Measurements from ENCODE around the gene ZMIZ1.

ZMIZ1 gene

GRCh38 chr10:79061441-79062315 is 7.1 kb upstream of the ZMIZ1 start:
- DNase-seq (ENCODE audit: insufficient read length, low spot score) (no peak), FAIRE-seq (no peak)

GRCh38 chr10:79063071-79063491 is 5.7 kb upstream of the ZMIZ1 start:
- DNase-seq (ENCODE audit: insufficient read length, low spot score) (no peak), FAIRE-seq (no peak)

- FAIRE-seq (no peak), DNase-seq (ENCODE audit: insufficient read length, low spot score) (no peak)
Observed at GRCh38 chr10:79063661-79064492, 4.9 kb upstream of the ZMIZ1 start.

GRCh38 chr10:79065091-79065551 is 3.6 kb upstream of the ZMIZ1 start:
- no peak for DNase-seq (ENCODE audit: insufficient read length, low spot score)
- no peak for FAIRE-seq

- FAIRE-seq, result no peak
- no peak for DNase-seq (ENCODE audit: insufficient read length, low spot score)
Observed at GRCh38 chr10:79065853-79066252, 2.9 kb upstream of the ZMIZ1 start.

GRCh38 chr10:79066411-79067240 is 2.1 kb upstream of the ZMIZ1 start:
- no peak for FAIRE-seq
- DNase-seq (ENCODE audit: insufficient read length, low spot score), result no peak

- DNase-seq (ENCODE audit: insufficient read length, low spot score) (peak; percentile 83), FAIRE-seq (peak; percentile 95)
Observed at GRCh38 chr10:79067241-79068202, 1.2 kb upstream of the ZMIZ1 start.

- no peak for DNase-seq (ENCODE audit: insufficient read length, low spot score)
Observed at GRCh38 chr10:79068203-79068561, 584 bp upstream of the ZMIZ1 start.

GRCh38 chr10:79069325-79070080 is 737 bp downstream of the ZMIZ1 start:
- DNase-seq (ENCODE audit: insufficient read length, low spot score), result no peak
- FAIRE-seq, result peak; percentile 9

More at GRCh38 chr10:79068203-79068561, 584 bp upstream of the ZMIZ1 start:
- no peak for FAIRE-seq

GRCh38 chr10:79070081-79070605 is 1.4 kb downstream of the ZMIZ1 start:
- FAIRE-seq (no peak), DNase-seq (ENCODE audit: insufficient read length, low spot score) (no peak)

GRCh38 chr10:79070606-79071395 is 2.0 kb downstream of the ZMIZ1 start:
- peak; percentile 72 for DNase-seq (ENCODE audit: insufficient read length, low spot score)
- no peak for FAIRE-seq

- FAIRE-seq (no peak), DNase-seq (ENCODE audit: insufficient read length, low spot score) (no peak)
Observed at GRCh38 chr10:79071396-79071923, 2.7 kb downstream of the ZMIZ1 start.

- DNase-seq (ENCODE audit: insufficient read length, low spot score) (no peak), FAIRE-seq (no peak)
Observed at GRCh38 chr10:79072041-79072441, 3.3 kb downstream of the ZMIZ1 start.

GRCh38 chr10:79072994-79073645 is 4.4 kb downstream of the ZMIZ1 start:
- FAIRE-seq (no peak), DNase-seq (ENCODE audit: insufficient read length, low spot score) (no peak)

GRCh38 chr10:79073784-79074432 is 5.1 kb downstream of the ZMIZ1 start:
- no peak for FAIRE-seq
- DNase-seq (ENCODE audit: insufficient read length, low spot score), result no peak

GRCh38 chr10:79074732-79075131 is 6.0 kb downstream of the ZMIZ1 start:
- FAIRE-seq, result no peak
- DNase-seq (ENCODE audit: insufficient read length, low spot score), result no peak

GRCh38 chr10:79075418-79075817 is 6.7 kb downstream of the ZMIZ1 start:
- DNase-seq (ENCODE audit: insufficient read length, low spot score), result no peak
- FAIRE-seq, result no peak

All from HTR-8/SVneo (cell line).